HG03097 (cell line): ENCODE data around the gene RPL18A.

ENCODE experiments used
- ATAC-seq: cut with Tn5 transposase; IDR thresholded peaks from one replicate; pipeline ENCODE4 v1.9.1; 2021; ENCODE audit not compliant: unreplicated experiment, low FRiP score

Gene RPL18A

DNA sequence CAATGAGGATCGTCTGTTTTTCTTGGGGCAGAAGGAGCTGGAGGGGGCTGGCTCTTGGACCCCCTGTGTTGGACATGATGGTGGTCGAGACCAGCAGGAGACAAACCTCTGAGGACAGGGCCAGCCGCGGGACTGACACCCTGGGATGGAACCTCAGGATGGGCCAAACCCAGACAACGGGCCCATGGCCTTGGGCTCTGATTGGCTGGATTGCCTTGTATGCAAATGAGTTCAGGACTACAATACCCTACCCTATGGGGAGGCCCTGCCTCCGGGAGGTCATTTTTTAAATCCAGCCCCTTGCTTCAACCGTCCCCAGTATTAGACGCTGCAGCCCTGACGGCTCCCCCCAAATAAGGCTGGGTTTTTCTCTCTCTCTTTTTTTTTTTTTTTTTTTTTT is 34.1 kb downstream of the RPL18A start:
- ATAC-seq, result no peak

DNA sequence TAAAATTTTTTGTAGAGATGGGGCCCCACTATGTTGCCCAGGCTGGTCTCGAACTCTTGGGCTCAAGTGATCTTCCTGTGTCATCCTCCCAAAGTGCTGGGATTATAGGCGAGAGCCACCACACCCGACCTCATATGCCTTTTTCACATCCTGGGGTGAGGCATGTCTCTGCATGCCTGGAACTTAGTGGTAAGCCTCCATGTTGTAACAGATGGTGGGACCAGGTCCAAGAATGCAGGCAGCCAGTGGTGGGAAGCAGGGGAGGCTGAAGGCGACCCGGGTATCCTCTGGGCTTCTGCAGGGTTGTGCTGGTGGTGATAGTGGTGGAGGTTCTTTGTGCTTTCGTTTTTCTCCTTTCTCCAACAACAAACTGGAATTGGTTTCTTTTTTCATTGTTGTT is 43.0 kb downstream of the RPL18A start:
- no peak for ATAC-seq

DNA sequence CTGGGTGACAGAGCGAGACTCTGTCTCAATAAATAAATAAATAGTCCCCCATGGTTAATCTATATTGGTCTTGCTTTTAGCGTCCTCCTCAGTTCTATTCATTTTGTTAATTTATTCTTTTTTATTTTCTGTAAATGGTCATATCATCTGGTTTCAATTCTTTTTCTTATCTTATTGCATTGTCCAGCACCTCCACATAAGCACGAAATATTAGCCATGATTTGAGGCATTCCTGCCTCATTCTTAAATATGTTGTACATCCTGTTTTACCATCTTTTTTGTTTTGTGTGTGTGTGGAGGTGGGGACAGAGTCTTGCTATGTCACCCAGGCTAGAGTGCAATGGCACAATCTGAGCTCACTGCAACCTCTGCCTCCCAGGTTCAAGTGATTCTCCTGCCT is 48.5 kb downstream of the RPL18A start:
- ATAC-seq, result no peak

DNA sequence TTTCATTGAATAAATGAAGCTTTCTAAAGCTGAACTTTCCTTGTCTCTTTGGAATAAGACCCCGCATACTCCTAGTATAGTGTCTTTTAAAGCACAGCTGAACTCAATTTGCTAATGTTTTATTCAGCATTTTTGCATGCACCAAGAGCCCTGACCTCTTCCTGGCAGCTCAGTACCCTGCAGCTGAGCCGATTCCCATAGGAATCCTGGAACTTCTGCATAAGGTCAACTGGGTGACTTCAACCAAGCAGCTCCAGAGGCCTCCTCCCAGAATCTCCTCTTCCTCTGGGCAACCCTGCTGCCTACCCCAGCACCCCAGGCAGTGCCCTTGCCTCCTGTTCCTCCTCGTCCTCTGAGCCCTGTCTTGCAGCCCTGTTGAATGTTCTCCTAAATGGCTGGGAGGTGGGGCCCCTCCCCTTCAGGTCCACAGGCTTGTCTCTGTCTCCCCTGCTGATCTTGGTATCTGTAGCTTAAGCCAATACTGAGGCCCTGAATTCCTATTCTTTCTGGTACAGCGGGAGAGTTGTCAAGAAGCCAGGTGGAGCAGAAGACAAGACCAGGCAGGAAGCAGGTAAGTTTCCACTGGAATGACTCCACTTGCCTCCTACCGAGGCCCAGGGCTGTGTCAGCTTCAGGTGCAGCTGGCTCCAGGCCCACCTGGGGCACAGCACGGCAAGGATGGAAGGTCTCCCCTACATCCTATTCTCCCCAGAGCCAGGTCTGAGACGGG is 49.5 kb downstream of the RPL18A start:
- no peak for ATAC-seq

DNA sequence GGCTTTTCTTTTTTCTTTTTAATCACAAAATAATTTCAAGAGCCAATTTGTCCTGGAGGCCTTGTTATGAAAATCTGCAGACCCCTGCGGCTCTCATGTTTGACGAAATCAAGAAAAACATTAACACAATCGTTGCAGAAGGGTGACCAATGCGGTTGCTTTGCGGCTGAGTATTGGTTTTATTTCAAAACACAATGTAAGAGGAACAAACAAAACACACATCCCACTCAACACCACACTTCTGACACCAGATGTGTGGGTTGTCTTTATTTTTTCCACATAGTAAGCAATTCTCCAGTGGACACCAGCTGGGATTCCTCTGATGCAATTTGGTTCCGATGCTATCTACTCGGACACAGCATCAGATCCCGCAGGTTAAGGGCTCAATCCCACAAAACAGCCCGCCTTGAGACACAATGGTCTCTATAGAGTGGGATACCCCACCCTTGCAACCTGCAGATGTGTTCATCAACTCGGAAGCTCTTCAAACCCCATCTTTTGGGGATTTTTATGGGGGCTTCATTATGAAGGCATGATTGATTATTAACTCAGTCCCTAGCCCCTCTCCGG is 51.2 kb downstream of the RPL18A start:
- ATAC-seq, result no peak
